ENCODE data around the gene RGS9. TPM values are rescaled to one million over a fixed set of nuclear protein-coding genes. Genes with fewer than 3 reads are reported as not detected.

Gene RGS9
- polyA plus RNA-seq, 3 donors, result 0.86 to 4.5 (median 0.92) TPM

GRCh38 chr17:65143889-65144604 lies 6.9 kb downstream of the RGS9 start:
- WGBS, 3 donors, result 53 to 69% (median 56%) methylated on average over 21 of the region's 21 CpGs
- no peak overlapping the region for H3K27ac ChIP-seq (ENCODE audit: low read depth, low read length)

DNA sequence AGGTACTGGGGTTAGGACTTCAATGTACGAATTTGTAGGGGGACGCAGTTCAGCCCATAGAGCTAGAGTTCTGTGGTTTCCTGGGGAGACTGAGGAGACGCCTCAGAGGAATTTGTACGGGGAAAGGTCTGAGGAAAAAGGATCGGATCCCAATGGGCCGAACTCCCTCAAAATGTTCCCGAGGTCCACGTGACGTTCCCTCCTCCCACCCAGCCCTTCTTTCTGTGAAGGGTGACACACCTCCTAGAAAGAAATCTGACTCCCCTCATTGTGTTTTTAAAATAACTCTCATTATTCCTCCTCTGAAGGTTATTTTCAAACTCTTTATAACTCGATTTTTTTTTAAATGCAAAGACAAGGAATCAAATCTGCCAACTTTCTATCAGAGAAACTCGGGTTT lies 8.6 kb downstream of the RGS9 start:
- H3K27ac ChIP-seq (ENCODE audit: low read depth, low read length), result no peak overlapping the region
- 81 to 86% (median 81%) methylated on average over 11 of the region's 11 CpGs for WGBS, 3 donors

- WGBS, 3 donors, result 80 to 89% (median 87%) methylated on average over 4 of the region's 4 CpGs
Measured at GRCh38 chr17:65147955-65148354, 10.8 kb downstream of the RGS9 start.

GRCh38 chr17:65154770-65155589 lies 17.8 kb downstream of the RGS9 start:
- WGBS, 3 donors, result 50 to 83% (median 56%) methylated on average over 4 of the region's 4 CpGs
- H3K27ac ChIP-seq (ENCODE audit: low read depth, low read length), result no peak overlapping the region

More at GRCh38 chr17:65147955-65148354, 10.8 kb downstream of the RGS9 start:
- H3K27ac ChIP-seq (ENCODE audit: low read depth, low read length), result no peak overlapping the region

GRCh38 chr17:65155622-65156021 lies 18.5 kb downstream of the RGS9 start:
- WGBS, 3 donors, result 37 to 55% (median 41%) methylated on average over 2 of the region's 2 CpGs
- no peak overlapping the region for H3K27ac ChIP-seq (ENCODE audit: low read depth, low read length)

GRCh38 chr17:65156185-65156834 lies 19.1 kb downstream of the RGS9 start:
- no peak overlapping the region for H3K27ac ChIP-seq (ENCODE audit: low read depth, low read length)
- 68 to 91% (median 86%) methylated on average over 21 of the region's 21 CpGs for WGBS, 3 donors

DNA sequence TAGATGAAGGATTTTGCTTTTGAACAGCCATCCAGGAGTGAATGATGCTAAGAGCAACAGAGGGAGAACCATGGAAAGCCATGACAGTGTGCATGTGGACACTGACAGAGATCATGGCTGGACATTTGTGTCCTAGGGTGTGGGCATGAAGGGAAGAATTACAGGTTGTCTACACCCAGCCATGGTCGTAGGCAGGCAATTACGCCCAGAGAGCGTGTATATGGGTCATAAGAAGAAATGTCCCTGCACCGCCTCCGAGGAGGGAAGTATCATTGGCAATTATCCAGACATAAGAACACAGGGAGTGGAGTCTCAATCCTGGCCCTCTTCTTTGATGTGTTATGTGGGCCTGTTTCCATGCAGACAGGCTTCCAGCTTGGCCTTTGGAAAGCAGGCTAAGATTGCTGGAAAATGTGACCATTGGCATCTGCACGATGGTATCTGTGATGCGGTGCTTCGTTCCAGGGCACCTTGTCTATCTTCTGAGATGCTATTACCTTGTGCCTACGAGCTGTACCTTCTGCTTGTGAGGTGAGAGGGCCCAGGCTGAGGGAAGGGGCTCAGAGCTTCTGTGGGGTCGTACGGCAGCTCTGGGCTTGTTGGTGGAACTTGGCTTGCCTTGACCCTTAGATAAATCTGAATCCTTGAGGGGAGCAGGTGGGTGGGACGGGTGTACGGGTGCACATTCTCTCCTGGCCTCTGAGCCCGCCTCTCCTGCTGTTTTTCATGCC lies 19.8 kb downstream of the RGS9 start:
- H3K27ac ChIP-seq (ENCODE audit: low read depth, low read length), result no peak overlapping the region
- 83 to 91% (median 88%) methylated on average over 14 of the region's 14 CpGs for WGBS, 3 donors

- H3K27ac ChIP-seq (ENCODE audit: low read depth, low read length), result no peak overlapping the region
- 60 to 90% (median 61%) methylated on average over 11 of the region's 11 CpGs for WGBS, 3 donors
Measured at GRCh38 chr17:65158041-65158440, 20.9 kb downstream of the RGS9 start.

GRCh38 chr17:65158622-65159021 lies 21.5 kb downstream of the RGS9 start:
- no peak overlapping the region for H3K27ac ChIP-seq (ENCODE audit: low read depth, low read length)
- 87 to 89% (median 87%) methylated on average over 2 of the region's 2 CpGs for WGBS, 3 donors

DNA sequence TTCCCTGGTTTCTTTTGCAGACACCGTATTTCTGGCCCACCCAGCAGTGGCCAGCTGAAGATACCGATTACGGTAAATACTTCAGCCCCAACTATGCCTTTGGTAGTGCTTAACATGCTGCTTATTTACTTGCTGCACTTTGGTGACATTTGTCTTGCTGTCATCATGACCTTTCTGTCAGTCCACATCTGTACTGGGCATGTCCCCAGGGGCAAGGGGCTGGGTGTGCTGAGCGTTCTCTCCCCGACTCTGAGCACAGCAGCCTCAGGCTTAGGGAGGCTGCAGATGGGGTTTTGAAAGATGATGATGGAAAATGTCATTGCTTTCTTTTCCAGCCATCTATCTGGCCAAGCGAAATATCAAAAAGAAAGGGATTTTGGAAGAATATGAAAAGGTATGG lies 23.3 kb downstream of the RGS9 start:
- 79 to 83% (median 83%) methylated on average over 6 of the region's 6 CpGs for WGBS, 3 donors

DNA sequence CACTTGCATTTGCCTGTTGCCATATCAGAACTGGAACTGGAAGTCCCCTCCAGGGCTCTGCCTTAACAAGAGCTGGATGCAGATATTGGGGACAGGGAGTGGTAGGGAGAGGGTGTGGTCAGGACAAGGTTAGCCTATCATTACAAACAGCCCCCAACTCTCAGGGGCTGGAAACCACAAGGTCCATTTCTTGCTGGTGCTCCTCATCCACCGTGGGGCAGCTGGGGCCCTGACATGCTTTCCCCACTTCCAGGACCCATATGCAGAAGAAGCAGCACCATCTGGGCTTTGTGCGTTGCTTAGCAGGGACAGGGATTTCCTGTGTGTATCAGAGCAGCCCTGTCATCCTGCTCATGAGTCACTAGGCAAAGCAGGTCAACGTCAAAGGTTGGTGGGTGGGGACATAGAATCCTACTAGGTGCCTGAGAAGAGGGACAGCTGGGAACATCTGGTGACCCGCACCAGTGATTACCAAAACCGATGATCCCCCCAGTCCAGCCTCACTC lies 26.9 kb downstream of the RGS9 start:
- H3K27ac ChIP-seq (ENCODE audit: low read depth, low read length), result no peak overlapping the region
- 48 to 54% (median 54%) methylated on average over 5 of the region's 5 CpGs for WGBS, 3 donors

More for the DNA sequence above, 23.3 kb downstream of the RGS9 start:
- no peak overlapping the region for H3K27ac ChIP-seq (ENCODE audit: low read depth, low read length)

DNA sequence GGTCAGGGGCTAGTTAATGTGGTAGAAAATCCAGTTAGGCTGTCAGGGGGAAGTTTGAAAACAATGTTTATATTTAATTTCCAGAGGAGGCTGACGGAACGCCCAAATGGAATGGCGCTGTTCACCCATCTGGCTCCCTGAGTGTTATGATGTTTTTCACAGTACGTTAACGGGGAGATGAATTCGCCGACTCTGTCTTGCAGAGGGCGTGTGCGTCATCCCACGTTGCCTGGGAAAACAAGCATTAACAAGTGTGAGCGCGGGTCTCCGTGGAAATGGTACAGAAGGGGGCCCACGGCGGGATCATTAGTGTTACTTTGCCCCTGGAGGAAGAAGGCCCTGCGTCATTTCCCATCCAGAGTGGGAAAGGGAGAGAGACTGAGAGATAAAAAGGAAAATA lies 29.6 kb downstream of the RGS9 start:
- WGBS, 3 donors, result 80 to 83% (median 82%) methylated on average over 16 of the region's 16 CpGs
- H3K27ac ChIP-seq (ENCODE audit: low read depth, low read length), result no peak overlapping the region

GRCh38 chr17:65167566-65167965 lies 30.4 kb downstream of the RGS9 start:
- WGBS, 3 donors, result 78 to 90% (median 82%) methylated on average over 8 of the region's 8 CpGs
- no peak overlapping the region for H3K27ac ChIP-seq (ENCODE audit: low read depth, low read length)

DNA sequence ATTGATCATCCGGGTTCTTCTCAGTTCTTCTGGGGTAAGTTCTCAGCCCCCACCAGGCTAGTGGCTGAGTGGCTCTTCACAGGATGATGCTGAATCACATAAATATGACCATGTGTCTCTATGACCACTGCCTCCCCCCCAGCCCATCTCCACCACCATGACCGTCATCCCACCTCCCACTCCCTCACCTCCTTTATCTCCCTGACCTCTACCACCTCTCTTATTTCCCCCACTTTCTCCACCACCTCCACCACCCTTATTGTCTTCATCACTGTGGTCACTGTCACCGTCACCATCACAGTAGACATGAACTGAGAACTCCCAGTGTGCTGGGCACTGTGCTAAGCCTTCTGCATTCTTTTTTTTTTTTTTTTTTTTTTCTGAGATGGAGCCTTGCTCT lies 32.5 kb downstream of the RGS9 start:
- 79 to 96% (median 93%) methylated on average over 3 of the region's 3 CpGs for WGBS, 3 donors
- no peak overlapping the region for H3K27ac ChIP-seq (ENCODE audit: low read depth, low read length)

- WGBS, 3 donors, result 18 to 66% (median 52%) methylated on average over 10 of the region's 10 CpGs
- H3K27ac ChIP-seq (ENCODE audit: low read depth, low read length), result no peak overlapping the region
Measured at GRCh38 chr17:65170839-65171238, 33.7 kb downstream of the RGS9 start.

- WGBS, 3 donors, result 50 to 80% (median 59%) methylated on average over 4 of the region's 4 CpGs
- no peak overlapping the region for H3K27ac ChIP-seq (ENCODE audit: low read depth, low read length)
Measured at GRCh38 chr17:65171752-65172151, 34.6 kb downstream of the RGS9 start.

GRCh38 chr17:65172496-65173136 lies 35.4 kb downstream of the RGS9 start:
- WGBS, 3 donors, result 95 to 97% (median 96%) methylated on average over 11 of the region's 11 CpGs
- H3K27ac ChIP-seq (ENCODE audit: low read depth, low read length), result no peak overlapping the region

- no peak overlapping the region for H3K27ac ChIP-seq (ENCODE audit: low read depth, low read length)
- WGBS, 3 donors, result 22 to 58% (median 31%) methylated on average over 12 of the region's 12 CpGs
Measured at GRCh38 chr17:65173284-65173793, 36.2 kb downstream of the RGS9 start.

Data from adipose tissue (tissue), 3 donors.